GM12873 (cell line): ENCODE data around the gene VAV1.

Experiments used
- TF ChIP-seq, protein P1 (sequence below): IDR thresholded peaks from 2 replicates; pipeline ENCODE4 v1.5.1; 2012; ENCODE audit warnings: low read depth, mild to moderate bottlenecking, moderate library complexity, low read length, control low read depth; ENCODE audit not compliant: insufficient read depth; ENCODE audit errors: missing control alignments

The VAV1 gene

DNA sequence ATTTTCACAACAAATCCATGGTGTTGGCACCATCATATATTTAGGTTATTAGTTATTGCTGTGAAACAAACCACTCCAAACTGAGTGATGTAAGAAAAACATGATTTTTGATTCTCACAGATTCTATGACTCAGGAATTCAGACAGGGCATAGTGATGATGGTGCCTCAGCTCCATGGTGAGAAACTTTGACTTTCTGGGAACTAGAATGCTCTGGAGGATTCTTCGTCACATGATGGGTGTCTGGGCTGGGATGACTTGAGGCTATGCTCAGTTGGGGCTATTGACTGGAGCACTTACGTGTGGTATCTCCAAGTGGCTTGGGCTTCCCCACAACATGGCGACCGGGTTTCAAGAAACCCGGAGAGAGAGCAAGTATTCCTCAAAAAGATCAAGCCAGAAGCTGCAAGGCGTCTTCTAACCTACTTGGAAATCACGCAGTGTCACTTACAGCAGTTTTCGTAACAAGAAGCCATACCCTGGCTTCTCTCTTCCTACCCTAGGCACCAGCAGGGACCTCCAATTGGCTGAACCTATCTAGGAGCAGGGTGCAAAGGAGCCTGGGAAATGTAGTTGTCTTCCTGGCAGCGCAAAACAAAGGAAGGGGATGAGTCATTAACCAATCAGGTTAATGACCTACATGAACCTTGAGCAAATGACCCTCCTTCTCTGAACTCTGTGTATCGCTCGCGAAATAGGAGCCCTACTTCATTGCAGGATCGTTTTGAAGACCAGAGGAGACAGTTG, 22.4 kb downstream of the VAV1 start:
- TF ChIP-seq, protein P1, sequence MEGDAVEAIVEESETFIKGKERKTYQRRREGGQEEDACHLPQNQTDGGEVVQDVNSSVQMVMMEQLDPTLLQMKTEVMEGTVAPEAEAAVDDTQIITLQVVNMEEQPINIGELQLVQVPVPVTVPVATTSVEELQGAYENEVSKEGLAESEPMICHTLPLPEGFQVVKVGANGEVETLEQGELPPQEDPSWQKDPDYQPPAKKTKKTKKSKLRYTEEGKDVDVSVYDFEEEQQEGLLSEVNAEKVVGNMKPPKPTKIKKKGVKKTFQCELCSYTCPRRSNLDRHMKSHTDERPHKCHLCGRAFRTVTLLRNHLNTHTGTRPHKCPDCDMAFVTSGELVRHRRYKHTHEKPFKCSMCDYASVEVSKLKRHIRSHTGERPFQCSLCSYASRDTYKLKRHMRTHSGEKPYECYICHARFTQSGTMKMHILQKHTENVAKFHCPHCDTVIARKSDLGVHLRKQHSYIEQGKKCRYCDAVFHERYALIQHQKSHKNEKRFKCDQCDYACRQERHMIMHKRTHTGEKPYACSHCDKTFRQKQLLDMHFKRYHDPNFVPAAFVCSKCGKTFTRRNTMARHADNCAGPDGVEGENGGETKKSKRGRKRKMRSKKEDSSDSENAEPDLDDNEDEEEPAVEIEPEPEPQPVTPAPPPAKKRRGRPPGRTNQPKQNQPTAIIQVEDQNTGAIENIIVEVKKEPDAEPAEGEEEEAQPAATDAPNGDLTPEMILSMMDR: no peak

DNA sequence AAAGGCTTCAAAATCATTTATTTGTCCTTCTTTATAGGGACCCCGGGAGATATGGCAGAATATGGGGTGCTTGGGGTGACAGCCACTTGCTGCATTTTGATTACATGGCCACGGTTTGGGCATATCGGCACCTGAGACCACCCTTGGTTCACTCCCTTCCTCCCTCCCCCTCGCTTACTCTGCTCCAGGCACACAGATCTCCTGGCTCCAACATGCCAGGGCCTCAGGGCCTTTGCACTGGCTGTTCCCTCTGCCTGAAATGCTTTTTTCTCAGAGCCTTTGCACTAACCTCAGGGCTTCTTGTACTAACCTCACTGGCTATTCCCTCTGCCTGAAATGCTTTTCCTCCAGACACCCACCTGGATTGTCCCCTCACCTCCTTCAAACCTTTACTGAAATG, 23.8 kb downstream of the VAV1 start:
- TF ChIP-seq, protein P1: no peak

DNA sequence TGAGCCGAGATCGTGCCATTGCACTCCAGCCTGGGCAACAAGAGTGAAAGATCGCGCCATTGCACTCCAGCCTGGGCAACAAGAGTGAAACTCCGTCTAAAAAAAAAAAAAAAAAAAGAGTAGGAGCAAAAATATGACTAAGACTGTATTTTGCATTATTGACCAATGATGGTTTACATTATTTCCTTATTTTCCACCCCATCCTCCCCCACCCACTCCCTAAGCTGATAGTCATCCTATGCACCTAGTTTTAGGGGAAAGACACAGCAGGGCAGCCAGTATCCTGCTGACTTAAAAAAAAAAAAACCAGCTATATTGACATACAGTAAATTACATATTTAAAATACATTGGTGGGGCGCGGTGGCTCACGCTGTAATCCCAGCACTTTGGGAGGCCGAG, 25.1 kb downstream of the VAV1 start:
- TF ChIP-seq, protein P1: no peak

DNA sequence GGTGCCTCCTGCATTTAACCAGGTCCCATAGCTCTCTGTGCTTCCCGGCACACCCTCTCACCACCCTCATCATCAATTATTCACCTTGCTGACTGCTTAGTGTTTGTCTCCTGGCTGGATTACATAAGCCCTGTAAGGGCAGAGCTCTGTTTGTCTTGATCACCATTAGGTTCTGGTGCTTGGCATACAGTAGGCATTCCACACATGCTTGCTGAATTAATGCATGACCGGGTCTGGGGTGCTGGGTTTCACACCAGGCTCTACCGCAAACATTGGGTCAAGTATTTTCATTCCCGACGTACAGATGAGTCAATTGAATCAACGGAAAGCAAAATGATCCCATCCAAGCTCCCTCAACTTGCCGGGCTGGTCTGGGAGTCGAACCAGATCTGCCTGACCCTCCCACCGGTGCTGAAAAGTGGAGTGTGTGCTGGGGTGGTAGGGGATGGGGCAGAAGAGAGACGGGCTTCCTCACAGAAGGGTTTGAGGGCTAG, 28.5 kb downstream of the VAV1 start:
- TF ChIP-seq, protein P1: no peak

DNA sequence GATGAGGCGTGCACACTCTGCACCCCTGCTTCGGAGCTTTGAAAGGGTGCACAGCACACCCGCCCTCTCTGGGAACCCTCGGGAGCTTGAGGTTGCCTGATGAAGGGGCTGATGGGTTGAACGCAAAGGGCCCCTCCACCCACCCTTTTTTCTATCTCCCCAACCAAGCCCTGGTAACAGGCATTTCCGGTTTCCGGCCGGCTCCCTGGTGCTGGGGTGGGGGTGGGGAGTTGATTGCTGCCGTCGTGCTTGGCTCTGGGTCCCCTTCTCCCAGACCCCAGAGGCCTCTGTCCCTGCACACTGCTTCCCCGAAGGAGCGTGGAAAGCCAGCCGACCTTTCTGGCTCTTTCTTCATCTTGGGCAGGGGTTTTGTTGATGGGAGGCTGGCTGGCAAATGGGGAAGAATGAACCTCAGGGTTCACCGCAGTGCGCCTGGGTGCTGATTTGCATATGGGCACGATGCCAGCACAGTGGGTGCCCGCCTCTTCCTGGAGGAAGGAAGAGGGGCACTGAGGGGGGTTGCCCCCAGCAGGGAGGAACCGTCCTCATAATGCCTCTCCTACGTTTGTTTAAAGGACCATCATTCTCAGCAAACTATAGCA, 29.1 kb downstream of the VAV1 start:
- TF ChIP-seq, protein P1: no peak

DNA sequence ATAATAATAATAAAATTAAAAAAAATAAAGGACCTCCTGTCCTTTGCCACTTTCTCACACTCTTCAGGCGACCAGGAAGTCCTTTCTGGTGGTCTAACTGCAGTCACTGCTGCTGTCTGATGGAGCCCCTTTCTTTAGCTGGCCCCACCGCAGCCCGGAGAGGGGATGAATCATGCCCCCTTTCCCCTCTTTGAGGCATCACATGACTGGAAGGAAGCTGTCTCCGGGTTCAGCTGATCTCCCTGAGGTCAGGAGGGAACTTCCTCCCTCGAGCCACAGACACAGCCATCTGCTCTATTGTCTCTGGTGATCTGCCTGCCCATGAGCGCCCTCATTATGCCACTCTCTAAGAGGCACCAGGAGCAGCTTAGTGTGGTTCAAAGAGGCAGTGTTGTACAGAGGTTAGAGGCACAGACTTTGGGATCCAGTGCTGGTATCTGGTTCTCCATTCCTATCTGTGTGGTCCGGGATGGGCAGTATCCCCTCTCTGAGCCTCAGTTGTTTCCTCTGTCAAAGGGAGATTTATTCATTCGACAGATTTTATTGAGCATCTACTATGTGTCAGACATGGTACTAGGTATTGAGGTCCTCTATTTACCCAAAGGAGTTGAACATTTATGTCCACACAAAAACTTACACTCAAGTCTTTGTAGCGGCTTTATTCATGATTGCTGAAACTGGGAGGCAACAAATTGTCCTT, 30.0 kb downstream of the VAV1 start:
- TF ChIP-seq, protein P1: peak; percentile 18

DNA sequence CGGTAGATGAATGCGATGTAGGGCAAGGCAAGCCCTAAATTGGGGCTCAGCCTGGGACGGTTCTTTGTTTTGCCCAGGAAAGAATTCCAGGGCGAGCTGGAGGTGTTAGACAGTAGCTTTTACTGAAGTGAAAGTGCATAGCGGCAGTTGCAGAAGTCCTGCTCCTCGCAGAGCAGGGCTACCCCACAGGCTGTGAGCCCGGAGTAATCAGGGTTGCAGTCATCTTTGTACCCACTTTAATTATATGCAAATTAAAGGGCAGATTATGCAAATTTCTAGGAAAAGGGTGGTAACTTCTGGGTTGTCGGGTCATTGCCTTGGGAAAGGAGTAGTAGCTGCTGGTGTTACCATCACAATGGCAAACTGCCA, 30.5 kb downstream of the VAV1 start:
- TF ChIP-seq, protein P1: no peak
